RWPE2 (cell line): ENCODE measurements around the gene B3GNT2.

ENCODE experiments used
- ATAC-seq: fragments of 200-7000 bp; cut with Tn5 transposase; 3 replicates; pipeline ENCODE4 v1.9.1; 2021; ENCODE audit warnings: low read depth
- DNase-seq: peaks from one replicate; pipeline ENCODE4 v3.0.0-alpha.2; 2020; ENCODE audit warnings: low spot score
- H3K27ac ChIP-seq: fragments of 450-650 bp; 2 replicates; pipeline ENCODE4 v1.5.1; 2017; ENCODE audit warnings: mild to moderate bottlenecking; ENCODE audit not compliant: poor library complexity, severe bottlenecking
- H3K27me3 ChIP-seq: fragments of 250-450 bp; sonication (Bioruptor Pico); 2 replicates; pipeline ENCODE4 v1.5.1; 2021; ENCODE audit warnings: mild to moderate bottlenecking, moderate library complexity; ENCODE audit not compliant: insufficient read depth, poor library complexity, severe bottlenecking
- H3K36me3 ChIP-seq: fragments of 250-450 bp; sonication (Bioruptor Pico); 2 replicates; pipeline ENCODE4 v1.5.1; 2020; ENCODE audit warnings: low read depth, mild to moderate bottlenecking, moderate library complexity
- H3K4me1 ChIP-seq: fragments of 250-450 bp; sonication (Bioruptor Pico); 2 replicates; pipeline ENCODE4 v1.5.1; 2021; ENCODE audit warnings: mild to moderate bottlenecking, moderate library complexity; ENCODE audit not compliant: insufficient read depth, poor library complexity, severe bottlenecking
- H3K4me3 ChIP-seq: fragments of 250-450 bp; sonication (Bioruptor Pico); 2 replicates; pipeline ENCODE4 v1.5.1; 2021; ENCODE audit warnings: mild to moderate bottlenecking, moderate library complexity; ENCODE audit not compliant: severe bottlenecking
- H3K9me3 ChIP-seq: fragments of 250-450 bp; sonication (Bioruptor Pico); 2 replicates; pipeline ENCODE4 v1.5.1; 2021; ENCODE audit warnings: mild to moderate bottlenecking, moderate library complexity; ENCODE audit not compliant: severe bottlenecking
- CTCF ChIP-seq: fragments of 450-650 bp; IDR thresholded peaks from one replicate; pipeline ENCODE4 v1.5.1; 2017; ENCODE audit warnings: mild to moderate bottlenecking, moderate library complexity; ENCODE audit not compliant: poor library complexity, severe bottlenecking

Gene B3GNT2

GRCh38 chr2:62215306-62216064, 19.6 kb downstream of the B3GNT2 start:
- DNase-seq (no peak), ATAC-seq (peak; percentile 25; the same call in 1 of the 3 replicates)
- no peak for TF ChIP-seq CTCF
- no peak overlapping the region for H3K4me3 ChIP-seq
- no peaks in the 10 kb centered on the region for H3K9me3 ChIP-seq
- H3K36me3 ChIP-seq, result no peaks in the 10 kb centered on the region
- peaks cover 19% of the 10 kb centered on the region for H3K4me1 ChIP-seq
- H3K27ac ChIP-seq, result no peak overlapping the region
- H3K27me3 ChIP-seq, result no peaks in the 10 kb centered on the region

GRCh38 chr2:62216113-62216512, 20.2 kb downstream of the B3GNT2 start:
- no peak overlapping the region for H3K4me3 ChIP-seq
- no peak overlapping the region for H3K27ac ChIP-seq
- no peak for ATAC-seq
- no peaks in the 10 kb centered on the region for H3K27me3 ChIP-seq
- no peaks in the 10 kb centered on the region for H3K36me3 ChIP-seq
- no peaks in the 10 kb centered on the region for H3K9me3 ChIP-seq
- no peak for TF ChIP-seq CTCF
- H3K4me1 ChIP-seq, result peaks cover 19% of the 10 kb centered on the region
- no peak for DNase-seq

GRCh38 chr2:62216616-62217015, 20.7 kb downstream of the B3GNT2 start:
- H3K27me3 ChIP-seq, result no peaks in the 10 kb centered on the region
- no peaks in the 10 kb centered on the region for H3K36me3 ChIP-seq
- no peak for TF ChIP-seq CTCF
- DNase-seq (no peak), ATAC-seq (peak; percentile 70)
- H3K4me1 ChIP-seq, result peaks cover 19% of the 10 kb centered on the region
- H3K9me3 ChIP-seq, result no peaks in the 10 kb centered on the region
- no peak overlapping the region for H3K4me3 ChIP-seq
- no peak overlapping the region for H3K27ac ChIP-seq

GRCh38 chr2:62217421-62217820, 21.5 kb downstream of the B3GNT2 start:
- TF ChIP-seq CTCF, result no peak
- no peak overlapping the region for H3K4me3 ChIP-seq
- H3K4me1 ChIP-seq, result peaks cover 19% of the 10 kb centered on the region
- no peak overlapping the region for H3K27ac ChIP-seq
- H3K27me3 ChIP-seq, result no peaks in the 10 kb centered on the region
- no peak for DNase-seq
- ATAC-seq, result no peak
- peaks cover under 1% of the 10 kb centered on the region; the same call in 1 of the 2 replicates for H3K36me3 ChIP-seq
- no peaks in the 10 kb centered on the region for H3K9me3 ChIP-seq

GRCh38 chr2:62217970-62218369, 22.1 kb downstream of the B3GNT2 start:
- peaks cover 19% of the 10 kb centered on the region for H3K4me1 ChIP-seq
- no peak for DNase-seq
- peaks cover 6% of the 10 kb centered on the region for H3K36me3 ChIP-seq
- H3K4me3 ChIP-seq, result no peak overlapping the region
- H3K27me3 ChIP-seq, result no peaks in the 10 kb centered on the region
- no peak overlapping the region for H3K27ac ChIP-seq
- ATAC-seq, result no peak
- no peak for TF ChIP-seq CTCF
- no peaks in the 10 kb centered on the region for H3K9me3 ChIP-seq
